Mesendoderm (in vitro differentiated cells): ENCODE measurements around the gene C15orf62.

Experiments used
- DNase-seq: peaks from one replicate; pipeline ENCODE4 v3.0.0; 2013
- H2AK5ac ChIP-seq: 2 replicates; pipeline ENCODE4 v1.6.1; 2013; ENCODE audit warnings: low read length, inconsistent platforms
- H2BK120ac ChIP-seq: 2 replicates; pipeline ENCODE4 v1.6.1; 2013; ENCODE audit warnings: low read depth, mild to moderate bottlenecking, low read length, moderate library complexity, mixed read lengths
- H2BK15ac ChIP-seq: replicated peaks from 2 replicates; pipeline ENCODE4 v1.6.1; 2013; ENCODE audit warnings: low read depth, mild to moderate bottlenecking, moderate library complexity
- H2BK5ac ChIP-seq: 2 replicates; pipeline ENCODE4 v1.6.1; 2013; ENCODE audit warnings: low read length, inconsistent platforms
- H3K18ac ChIP-seq: 2 replicates; pipeline ENCODE4 v1.6.1; 2013; ENCODE audit warnings: mild to moderate bottlenecking, low read length, mixed read lengths
- H3K23ac ChIP-seq: one replicate; pipeline ENCODE4 v1.6.1; 2013; ENCODE audit warnings: low read length
- H3K27ac ChIP-seq: 2 replicates; pipeline ENCODE4 v1.5.1; 2013; ENCODE audit warnings: low read depth, mild to moderate bottlenecking, inconsistent platforms, low read length, moderate library complexity
- H3K27me3 ChIP-seq: 2 replicates; pipeline ENCODE4 v1.6.1; 2013; ENCODE audit warnings: low read length, control low read depth, mild to moderate bottlenecking, inconsistent platforms; ENCODE audit not compliant: insufficient read depth, poor library complexity
- H3K36me3 ChIP-seq: 2 replicates; pipeline ENCODE4 v1.6.1; 2013; ENCODE audit warnings: low read length, inconsistent platforms; ENCODE audit not compliant: control insufficient read depth, insufficient read depth
- H3K4ac ChIP-seq: one replicate; pipeline ENCODE4 v1.6.1; 2013; ENCODE audit warnings: low read depth, mild to moderate bottlenecking, low read length, moderate library complexity
- H3K4me1 ChIP-seq: 2 replicates; pipeline ENCODE4 v1.6.1; 2013; ENCODE audit warnings: low read depth, low read length, inconsistent platforms; ENCODE audit not compliant: control insufficient read depth
- H3K4me2 ChIP-seq: 2 replicates; pipeline ENCODE4 v1.6.1; 2013; ENCODE audit warnings: low read length
- H3K4me3 ChIP-seq: 2 replicates; pipeline ENCODE4 v1.5.1; 2013; ENCODE audit warnings: mild to moderate bottlenecking, low read length
- H3K56ac ChIP-seq: one replicate; pipeline ENCODE4 v1.6.1; 2013; ENCODE audit warnings: low read length
- H3K79me1 ChIP-seq: 2 replicates; pipeline ENCODE4 v1.6.1; 2013; ENCODE audit warnings: low read length, inconsistent platforms
- H3K79me2 ChIP-seq: 2 replicates; pipeline ENCODE4 v1.6.1; 2013; ENCODE audit warnings: mild to moderate bottlenecking, low read length; ENCODE audit not compliant: control insufficient read depth, insufficient read depth
- H3K9ac ChIP-seq: 2 replicates; pipeline ENCODE4 v1.6.1; 2013; ENCODE audit warnings: low read length, inconsistent platforms
- H4K5ac ChIP-seq: one replicate; pipeline ENCODE4 v1.6.1; 2013; ENCODE audit warnings: low read length
- H4K8ac ChIP-seq: one replicate; pipeline ENCODE4 v1.6.1; 2013; ENCODE audit warnings: low read depth, mild to moderate bottlenecking, control low read depth, low read length, moderate library complexity
- WGBS: extraction: QIAGEN DNeasy Blood & Tissue Kit; methylation state at CpG from one replicate; pipeline ENCODE4 v1.1.7; 2013; ENCODE audit warnings: low lambda C conversion rate, missing lambda C conversion rate; ENCODE audit not compliant: insufficient coverage; ENCODE audit errors: extremely low coverage; 5-methylcytosine and 5-hydroxymethylcytosine counted together

C15orf62 gene

GRCh38 chr15:40743921-40744814 is 25.6 kb upstream of the C15orf62 start:
- no peak overlapping the region for H2AK5ac ChIP-seq
- H2BK5ac ChIP-seq = no peak overlapping the region
- H3K23ac ChIP-seq = no peak overlapping the region
- H3K18ac ChIP-seq = no peak overlapping the region
- H4K8ac ChIP-seq = no peak overlapping the region
- H3K9ac ChIP-seq = no peak overlapping the region
- peak; percentile 41 for DNase-seq
- H3K4me3 ChIP-seq = no peak overlapping the region
- H2BK120ac ChIP-seq = no peak overlapping the region
- no peak overlapping the region for H3K4ac ChIP-seq
- H2BK15ac ChIP-seq = no peak overlapping the region
- no peak overlapping the region for H3K4me2 ChIP-seq
- H4K5ac ChIP-seq = no peak overlapping the region
- no peaks in the 10 kb centered on the region for H3K27me3 ChIP-seq
- H3K79me2 ChIP-seq = no peaks in the 10 kb centered on the region
- peaks cover 2% of the 10 kb centered on the region for H3K79me1 ChIP-seq
- H3K36me3 ChIP-seq = peaks cover 2% of the 10 kb centered on the region
- H3K4me1 ChIP-seq = no peaks in the 10 kb centered on the region
- WGBS = no CpG with 5 or more reads among the region's 12 CpGs
- no peak overlapping the region for H3K56ac ChIP-seq
- no peak overlapping the region for H3K27ac ChIP-seq

- H2BK15ac ChIP-seq = no peak overlapping the region
- WGBS = no CpG with 5 or more reads among the region's 5 CpGs
- no peak overlapping the region for H4K8ac ChIP-seq
- H4K5ac ChIP-seq = no peak overlapping the region
- H3K4ac ChIP-seq = no peak overlapping the region
- H3K4me2 ChIP-seq = no peak overlapping the region
- peaks cover 2% of the 10 kb centered on the region for H3K36me3 ChIP-seq
- no peak overlapping the region for H3K27ac ChIP-seq
- DNase-seq = no peak
- H3K79me2 ChIP-seq = no peaks in the 10 kb centered on the region
- no peak overlapping the region for H3K4me3 ChIP-seq
- no peak overlapping the region for H3K9ac ChIP-seq
- H3K18ac ChIP-seq = no peak overlapping the region
- no peak overlapping the region for H2AK5ac ChIP-seq
- H3K23ac ChIP-seq = no peak overlapping the region
- no peaks in the 10 kb centered on the region for H3K27me3 ChIP-seq
- no peak overlapping the region for H2BK5ac ChIP-seq
- H2BK120ac ChIP-seq = no peak overlapping the region
- no peaks in the 10 kb centered on the region for H3K4me1 ChIP-seq
- peaks cover 2% of the 10 kb centered on the region for H3K79me1 ChIP-seq
- H3K56ac ChIP-seq = no peak overlapping the region
Measured at GRCh38 chr15:40744815-40745152, 25.0 kb upstream of the C15orf62 start.

- H3K27ac ChIP-seq = no peak overlapping the region
Measured at GRCh38 chr15:40746916-40747418, 22.8 kb upstream of the C15orf62 start.

GRCh38 chr15:40747685-40748631 is 21.8 kb upstream of the C15orf62 start:
- Histone ChIP-seq H3K4me3 (no peak overlapping the region), H2BK120ac (no peak overlapping the region), H3K27ac (peak overlapping the region; percentile 8), H3K79me2 (peaks cover 2% of the 10 kb centered on the region), H3K27me3 (no peaks in the 10 kb centered on the region), H3K79me1 (peaks cover 9% of the 10 kb centered on the region), H2BK5ac (no peak overlapping the region), H3K4ac (no peak overlapping the region), H3K4me2 (no peak overlapping the region), H4K8ac (no peak overlapping the region), H2BK15ac (no peak overlapping the region), H3K56ac (no peak overlapping the region), H3K36me3 (no peaks in the 10 kb centered on the region), H2AK5ac (no peak overlapping the region), H3K4me1 (no peaks in the 10 kb centered on the region), H4K5ac (no peak overlapping the region), H3K18ac (no peak overlapping the region), H3K9ac (no peak overlapping the region), H3K23ac (no peak overlapping the region)
- no CpG with 5 or more reads among the region's 7 CpGs for WGBS
- DNase-seq = no peak

More at GRCh38 chr15:40746916-40747418, 22.8 kb upstream of the C15orf62 start:
- Histone ChIP-seq H2AK5ac (no peak overlapping the region), H3K9ac (no peak overlapping the region), H3K56ac (no peak overlapping the region), H3K79me1 (peaks cover 6% of the 10 kb centered on the region), H3K4me3 (no peak overlapping the region), H3K4me2 (no peak overlapping the region), H3K79me2 (no peaks in the 10 kb centered on the region), H3K18ac (no peak overlapping the region), H2BK5ac (no peak overlapping the region), H4K5ac (no peak overlapping the region), H3K27me3 (no peaks in the 10 kb centered on the region), H3K36me3 (peaks cover 2% of the 10 kb centered on the region), H3K4ac (no peak overlapping the region), H4K8ac (no peak overlapping the region), H3K23ac (no peak overlapping the region), H2BK120ac (no peak overlapping the region), H3K4me1 (no peaks in the 10 kb centered on the region), H2BK15ac (no peak overlapping the region)
- whole genome bisulfite sequencing = no CpG with 5 or more reads among the region's 3 CpGs
- DNase-seq = peak; percentile 72

GRCh38 chr15:40749151-40749630 is 20.6 kb upstream of the C15orf62 start:
- Histone ChIP-seq H2BK5ac (no peak overlapping the region), H3K36me3 (no peaks in the 10 kb centered on the region), H2BK15ac (no peak overlapping the region)

More at GRCh38 chr15:40749151-40749630, 20.6 kb upstream of the C15orf62 start:
- no peak overlapping the region for H3K4me3 ChIP-seq
- no peak for DNase-seq
- H3K4me2 ChIP-seq = no peak overlapping the region
- H4K5ac ChIP-seq = no peak overlapping the region
- H3K56ac ChIP-seq = no peak overlapping the region
- H4K8ac ChIP-seq = no peak overlapping the region
- H3K27me3 ChIP-seq = no peaks in the 10 kb centered on the region
- H3K9ac ChIP-seq = no peak overlapping the region
- no peak overlapping the region for H2BK120ac ChIP-seq
- peaks cover 11% of the 10 kb centered on the region for H3K79me1 ChIP-seq
- H3K27ac ChIP-seq = no peak overlapping the region
- H3K79me2 ChIP-seq = peaks cover 4% of the 10 kb centered on the region
- no peak overlapping the region for H2AK5ac ChIP-seq
- no peak overlapping the region for H3K18ac ChIP-seq
- H3K23ac ChIP-seq = no peak overlapping the region
- H3K4me1 ChIP-seq = no peaks in the 10 kb centered on the region
- no peak overlapping the region for H3K4ac ChIP-seq
- WGBS = no CpG with 5 or more reads among the region's 4 CpGs
